ENCODE results near the gene ATP2A3.
"Not testable (repeated sequence)": the region's sequence is repeated elsewhere in the genome, so short reads cannot be mapped to it uniquely, and the experiment has no call there.

Gene ATP2A3

GRCh38 chr17:3951003-3951402 lies 13.2 kb downstream of the ATP2A3 start:
- Histone ChIP-seq H3K36me3 (ENCODE audit: control insufficient read depth, insufficient read depth, low read length) (no peaks in the 10 kb centered on the region), H3K4me2 (ENCODE audit: low read length) (no peak overlapping the region), H3K4me3 (ENCODE audit: low read depth, low read length) (no peak overlapping the region), H2AFZ (no peak overlapping the region), H3K9me3 (ENCODE audit: control insufficient read depth, low read length) (no peaks in the 10 kb centered on the region), H3K27me3 (ENCODE audit: control insufficient read depth, insufficient read depth, low read length) (no peaks in the 10 kb centered on the region), H3K27ac (no peak overlapping the region), H3K4me1 (no peaks in the 10 kb centered on the region), H3K9ac (no peak overlapping the region), H3K79me2 (no peaks in the 10 kb centered on the region)
- TF ChIP-seq CTCF (IDR thresholded peaks at IDR 0.05), result no peak

- no peak for TF ChIP-seq CTCF (IDR thresholded peaks at IDR 0.05)
- no peaks in the 10 kb centered on the region for H3K36me3 ChIP-seq (ENCODE audit: control insufficient read depth, insufficient read depth, low read length)
Observed at GRCh38 chr17:3950584-3950983, 13.7 kb downstream of the ATP2A3 start.

GRCh38 chr17:3949418-3949817 lies 14.8 kb downstream of the ATP2A3 start:
- H3K27me3 ChIP-seq (ENCODE audit: control insufficient read depth, insufficient read depth, low read length), result no peaks in the 10 kb centered on the region
- H3K9ac ChIP-seq, result no peak overlapping the region
- H2AFZ ChIP-seq, result no peak overlapping the region
- no peaks in the 10 kb centered on the region for H3K4me1 ChIP-seq
- no peaks in the 10 kb centered on the region for H3K36me3 ChIP-seq (ENCODE audit: control insufficient read depth, insufficient read depth, low read length)
- no peaks in the 10 kb centered on the region for H3K9me3 ChIP-seq (ENCODE audit: control insufficient read depth, low read length)
- no peak for TF ChIP-seq CTCF (IDR thresholded peaks at IDR 0.05)
- H3K4me3 ChIP-seq (ENCODE audit: low read depth, low read length), result no peak overlapping the region
- no peak overlapping the region for H3K27ac ChIP-seq
- H3K79me2 ChIP-seq, result no peaks in the 10 kb centered on the region
- no peak overlapping the region for H3K4me2 ChIP-seq (ENCODE audit: low read length)

More at GRCh38 chr17:3950584-3950983, 13.7 kb downstream of the ATP2A3 start:
- H3K4me3 ChIP-seq (ENCODE audit: low read depth, low read length), result no peak overlapping the region
- H3K27me3 ChIP-seq (ENCODE audit: control insufficient read depth, insufficient read depth, low read length), result no peaks in the 10 kb centered on the region
- H2AFZ ChIP-seq, result no peak overlapping the region
- H3K4me2 ChIP-seq (ENCODE audit: low read length), result no peak overlapping the region
- H3K79me2 ChIP-seq, result no peaks in the 10 kb centered on the region
- no peaks in the 10 kb centered on the region for H3K4me1 ChIP-seq
- no peak overlapping the region for H3K9ac ChIP-seq
- H3K9me3 ChIP-seq (ENCODE audit: control insufficient read depth, low read length), result no peaks in the 10 kb centered on the region
- H3K27ac ChIP-seq, result no peak overlapping the region

GRCh38 chr17:3948551-3948950 lies 15.7 kb downstream of the ATP2A3 start:
- not testable (repeated sequence) for H3K27ac ChIP-seq; H3K79me2 ChIP-seq; H3K9ac ChIP-seq; H2AFZ ChIP-seq; H3K36me3 ChIP-seq (ENCODE audit: control insufficient read depth, insufficient read depth, low read length); H3K9me3 ChIP-seq (ENCODE audit: control insufficient read depth, low read length); H3K4me3 ChIP-seq (ENCODE audit: low read depth, low read length); H3K4me2 ChIP-seq (ENCODE audit: low read length); H3K27me3 ChIP-seq (ENCODE audit: control insufficient read depth, insufficient read depth, low read length); H3K4me1 ChIP-seq

GRCh38 chr17:3947318-3947810 lies 16.9 kb downstream of the ATP2A3 start:
- Histone ChIP-seq H3K4me3 (ENCODE audit: low read depth, low read length) (no peak overlapping the region), H2AFZ (no peak overlapping the region), H3K79me2 (no peaks in the 10 kb centered on the region), H3K9ac (no peak overlapping the region), H3K4me1 (no peaks in the 10 kb centered on the region), H3K27ac (no peak overlapping the region), H3K9me3 (ENCODE audit: control insufficient read depth, low read length) (no peaks in the 10 kb centered on the region), H3K4me2 (ENCODE audit: low read length) (no peak overlapping the region), H3K27me3 (ENCODE audit: control insufficient read depth, insufficient read depth, low read length) (no peaks in the 10 kb centered on the region), H3K36me3 (ENCODE audit: control insufficient read depth, insufficient read depth, low read length) (no peaks in the 10 kb centered on the region)
- TF ChIP-seq CTCF (IDR thresholded peaks at IDR 0.05), result no peak

Measured in parathyroid adenoma (tissue), 2 donors.